Loucy (cell line): ENCODE data around the gene SGO2.

Experiments used
- H2AFZ ChIP-seq: fragments of 200-600 bp; sonication (generic); 2 replicates; pipeline ENCODE4 v1.6.0; 2016; ENCODE audit warnings: antibody characterized with exemption, mild to moderate bottlenecking, low read length, moderate library complexity
- H3F3A ChIP-seq: fragments of 200-600 bp; 2 replicates; pipeline ENCODE4 v1.6.0; 2016; ENCODE audit warnings: antibody characterized with exemption, low read depth, mild to moderate bottlenecking
- H3K27me3 ChIP-seq: fragments of 200-600 bp; sonication (generic); 2 replicates; pipeline ENCODE4 v1.6.1; 2014; ENCODE audit warnings: low read length, mild to moderate bottlenecking; ENCODE audit not compliant: insufficient read depth, poor library complexity, severe bottlenecking
- H3K36me3 ChIP-seq: fragments of 200-600 bp; sonication (generic); 2 replicates; pipeline ENCODE4 v1.6.1; 2016; ENCODE audit warnings: low read length; ENCODE audit not compliant: insufficient read depth
- H3K4me1 ChIP-seq: fragments of 200-600 bp; sonication (generic); 2 replicates; pipeline ENCODE4 v1.5.1; 2014; ENCODE audit warnings: low read length, mild to moderate bottlenecking; ENCODE audit not compliant: insufficient read depth, poor library complexity, severe bottlenecking
- H3K4me2 ChIP-seq: fragments of 200-600 bp; sonication (generic); 2 replicates; pipeline ENCODE4 v1.6.0; 2014; ENCODE audit warnings: antibody characterized with exemption, low read length, low read depth, mild to moderate bottlenecking; ENCODE audit not compliant: poor library complexity, severe bottlenecking
- H3K4me3 ChIP-seq: fragments of 200-600 bp; sonication (generic); 2 replicates; pipeline ENCODE4 v1.5.1; 2014; ENCODE audit warnings: low read length, mild to moderate bottlenecking, mixed read lengths; ENCODE audit not compliant: poor library complexity, severe bottlenecking
- H3K79me2 ChIP-seq: fragments of 200-600 bp; sonication (generic); 2 replicates; pipeline ENCODE4 v1.6.1; 2014; ENCODE audit warnings: low read length; ENCODE audit not compliant: insufficient read depth
- H3K9ac ChIP-seq: fragments of 200-600 bp; sonication (generic); 2 replicates; pipeline ENCODE4 v1.6.0; 2014; ENCODE audit warnings: mild to moderate bottlenecking, low read depth, low read length, moderate library complexity; ENCODE audit not compliant: poor library complexity, severe bottlenecking
- H3K9me2 ChIP-seq: fragments of 200-600 bp; sonication (generic); replicated peaks from 2 replicates; pipeline ENCODE4 v1.6.1; 2016; ENCODE audit warnings: low read depth, low read length, mixed read lengths
- H3K9me3 ChIP-seq: fragments of 200-600 bp; sonication (generic); 2 replicates; pipeline ENCODE4 v1.6.1; 2014; ENCODE audit warnings: mild to moderate bottlenecking, antibody characterized with exemption, low read length, low read depth; ENCODE audit not compliant: insufficient read depth
- H4K20me1 ChIP-seq: fragments of 200-600 bp; sonication (generic); 2 replicates; pipeline ENCODE4 v1.6.0; 2014; ENCODE audit warnings: antibody characterized with exemption, low read length, mild to moderate bottlenecking; ENCODE audit not compliant: insufficient read depth, poor library complexity, severe bottlenecking
- EZH2phosphoT487 ChIP-seq: fragments of 200-600 bp; IDR thresholded peaks from 2 replicates; pipeline ENCODE4 v1.6.1; 2018; ENCODE audit warnings: antibody characterized with exemption, mild to moderate bottlenecking, moderate library complexity, borderline replicate concordance
- TF ChIP-seq, protein P1 (sequence below): fragments of 200-600 bp; sonication (generic); conservative IDR thresholded peaks from 2 replicates; pipeline ENCODE4 v1.5.1; 2014; ENCODE audit warnings: mild to moderate bottlenecking, antibody characterized with exemption, low read length

The SGO2 gene

DNA sequence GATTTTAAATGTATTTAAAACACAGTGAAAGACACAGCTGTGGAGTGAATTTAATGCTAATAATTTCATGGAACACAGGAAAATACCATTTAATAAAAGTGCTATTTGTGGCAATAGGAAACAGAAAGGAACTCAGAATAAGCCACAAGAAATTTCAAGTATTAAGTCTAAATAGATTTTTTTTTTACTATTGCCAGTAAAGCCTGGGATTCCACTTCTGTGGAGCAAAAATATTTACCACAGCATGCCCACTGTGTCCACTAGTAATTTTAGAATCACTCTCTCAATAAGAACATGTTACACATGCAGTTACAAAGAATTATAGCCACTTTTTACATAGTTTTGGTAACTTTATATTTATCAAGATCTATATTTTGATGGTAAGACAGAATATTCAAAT is 33.4 kb upstream of the SGO2 start:
- Histone ChIP-seq H3K4me3 (no peak overlapping the region), H2AFZ (no peak overlapping the region), H3K4me1 (no peaks in the 10 kb centered on the region), H3K9me2 (no peaks in the 10 kb centered on the region), H3K36me3 (peaks cover 19% of the 10 kb centered on the region; the same call in 1 of the 2 replicates), H3K27me3 (no peaks in the 10 kb centered on the region), H3F3A (no peaks in the 10 kb centered on the region), H3K79me2 (no peaks in the 10 kb centered on the region), H3K9me3 (no peaks in the 10 kb centered on the region), H3K4me2 (no peak overlapping the region), H3K9ac (no peak overlapping the region), H4K20me1 (no peaks in the 10 kb centered on the region)
- no peak for TF ChIP-seq EZH2phosphoT487
- TF ChIP-seq, protein P1, sequence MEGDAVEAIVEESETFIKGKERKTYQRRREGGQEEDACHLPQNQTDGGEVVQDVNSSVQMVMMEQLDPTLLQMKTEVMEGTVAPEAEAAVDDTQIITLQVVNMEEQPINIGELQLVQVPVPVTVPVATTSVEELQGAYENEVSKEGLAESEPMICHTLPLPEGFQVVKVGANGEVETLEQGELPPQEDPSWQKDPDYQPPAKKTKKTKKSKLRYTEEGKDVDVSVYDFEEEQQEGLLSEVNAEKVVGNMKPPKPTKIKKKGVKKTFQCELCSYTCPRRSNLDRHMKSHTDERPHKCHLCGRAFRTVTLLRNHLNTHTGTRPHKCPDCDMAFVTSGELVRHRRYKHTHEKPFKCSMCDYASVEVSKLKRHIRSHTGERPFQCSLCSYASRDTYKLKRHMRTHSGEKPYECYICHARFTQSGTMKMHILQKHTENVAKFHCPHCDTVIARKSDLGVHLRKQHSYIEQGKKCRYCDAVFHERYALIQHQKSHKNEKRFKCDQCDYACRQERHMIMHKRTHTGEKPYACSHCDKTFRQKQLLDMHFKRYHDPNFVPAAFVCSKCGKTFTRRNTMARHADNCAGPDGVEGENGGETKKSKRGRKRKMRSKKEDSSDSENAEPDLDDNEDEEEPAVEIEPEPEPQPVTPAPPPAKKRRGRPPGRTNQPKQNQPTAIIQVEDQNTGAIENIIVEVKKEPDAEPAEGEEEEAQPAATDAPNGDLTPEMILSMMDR, result no peak

DNA sequence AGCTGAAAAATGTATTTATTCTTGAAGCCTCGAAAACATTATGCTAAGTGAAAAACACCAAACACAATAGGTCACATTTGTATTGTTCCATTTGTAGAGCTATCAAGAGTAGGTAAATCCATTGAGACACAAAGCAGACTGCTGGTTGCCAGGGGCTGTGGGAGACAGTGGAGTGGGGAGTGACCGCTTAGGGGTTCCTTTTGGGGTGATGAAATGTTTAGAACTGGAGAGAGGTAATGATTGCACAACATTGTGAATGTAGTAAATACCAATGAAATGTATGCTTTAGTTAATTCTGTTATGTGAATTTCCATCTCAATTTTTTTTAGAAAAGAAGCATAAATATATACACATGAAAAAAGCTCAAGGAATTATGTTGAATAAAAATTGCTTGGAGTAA is 32.0 kb upstream of the SGO2 start:
- H3K4me2 ChIP-seq, result no peak overlapping the region
- H3F3A ChIP-seq, result no peaks in the 10 kb centered on the region
- no peak overlapping the region for H2AFZ ChIP-seq
- H3K36me3 ChIP-seq, result peaks cover 20% of the 10 kb centered on the region; the same call in 1 of the 2 replicates
- no peak for TF ChIP-seq EZH2phosphoT487
- TF ChIP-seq, protein P1, result no peak
- H3K9me3 ChIP-seq, result no peaks in the 10 kb centered on the region
- no peaks in the 10 kb centered on the region for H4K20me1 ChIP-seq
- H3K4me3 ChIP-seq, result no peak overlapping the region
- H3K9ac ChIP-seq, result no peak overlapping the region
- no peaks in the 10 kb centered on the region for H3K4me1 ChIP-seq
- no peaks in the 10 kb centered on the region for H3K27me3 ChIP-seq
- H3K9me2 ChIP-seq, result no peaks in the 10 kb centered on the region
- no peaks in the 10 kb centered on the region for H3K79me2 ChIP-seq

DNA sequence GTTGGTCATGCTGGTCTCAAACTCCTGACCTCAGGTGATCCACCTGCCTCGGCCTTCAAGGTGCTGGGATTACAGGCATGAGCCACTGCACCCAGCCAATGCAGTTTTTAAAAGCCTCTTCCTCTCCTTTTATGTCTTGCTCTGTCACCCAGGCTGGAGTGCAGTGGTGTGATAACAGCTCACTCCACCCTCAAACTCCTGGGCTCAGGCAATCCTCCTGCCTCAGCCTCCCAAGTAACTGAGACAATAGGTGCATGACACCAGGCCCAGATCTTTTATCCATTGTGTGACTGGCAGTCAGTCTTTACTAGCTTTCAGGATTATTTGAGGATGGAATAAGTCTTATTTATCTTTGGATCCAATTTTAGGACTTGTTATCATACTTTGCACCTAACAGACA is 29.3 kb upstream of the SGO2 start:
- no peak overlapping the region for H3K4me3 ChIP-seq
- H3K9me2 ChIP-seq, result no peaks in the 10 kb centered on the region
- no peaks in the 10 kb centered on the region for H3K27me3 ChIP-seq
- no peaks in the 10 kb centered on the region for H3K79me2 ChIP-seq
- no peaks in the 10 kb centered on the region for H3F3A ChIP-seq
- no peak overlapping the region for H2AFZ ChIP-seq
- H3K36me3 ChIP-seq, result peaks cover 13% of the 10 kb centered on the region; the same call in 1 of the 2 replicates
- H3K9ac ChIP-seq, result no peak overlapping the region
- no peaks in the 10 kb centered on the region for H3K4me1 ChIP-seq
- no peak overlapping the region for H3K4me2 ChIP-seq
- no peaks in the 10 kb centered on the region for H3K9me3 ChIP-seq
- no peak for TF ChIP-seq EZH2phosphoT487
- TF ChIP-seq, protein P1, result no peak
- no peaks in the 10 kb centered on the region for H4K20me1 ChIP-seq
